NCI-H446 (cell line): ENCODE measurements around the gene ZNRF2.
"Not testable (repeated sequence)": the region's sequence is repeated elsewhere in the genome, so short reads cannot be mapped to it uniquely, and the experiment has no call there.

Source experiments
- DNase-seq, 2 experiments: peaks; one replicate each; lab custom pipeline; 2025; lab: John Stamatoyannopoulos, UW

ZNRF2 gene

GRCh38 chr7:30260246-30260768, 24.1 kb upstream of the ZNRF2 start:
- DNase-seq: no peak

GRCh38 chr7:30263090-30263710, 21.2 kb upstream of the ZNRF2 start:
- DNase-seq: no peak

DNA sequence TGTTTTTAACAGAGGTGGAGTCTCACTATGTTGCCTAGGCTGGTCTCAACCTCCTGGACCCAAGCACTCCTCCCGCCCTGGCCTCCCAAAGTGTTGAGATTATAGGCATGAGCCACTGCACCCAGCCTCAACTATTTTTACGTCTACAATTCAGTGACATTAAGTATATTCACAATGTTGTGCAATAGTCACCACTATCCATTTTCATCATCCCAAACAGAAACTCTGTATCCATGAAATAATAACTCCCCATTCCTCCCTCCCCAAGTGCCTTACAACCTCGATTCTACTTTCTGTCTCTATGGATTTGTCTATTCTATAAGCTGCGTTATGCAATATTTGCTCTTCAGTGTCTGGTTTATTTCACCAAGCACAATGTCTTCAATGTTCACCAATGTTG, 20.3 kb upstream of the ZNRF2 start:
- DNase-seq: no peak

- not testable (repeated sequence) for DNase-seq
Observed at GRCh38 chr7:30265189-30265588, 19.2 kb upstream of the ZNRF2 start.

DNA sequence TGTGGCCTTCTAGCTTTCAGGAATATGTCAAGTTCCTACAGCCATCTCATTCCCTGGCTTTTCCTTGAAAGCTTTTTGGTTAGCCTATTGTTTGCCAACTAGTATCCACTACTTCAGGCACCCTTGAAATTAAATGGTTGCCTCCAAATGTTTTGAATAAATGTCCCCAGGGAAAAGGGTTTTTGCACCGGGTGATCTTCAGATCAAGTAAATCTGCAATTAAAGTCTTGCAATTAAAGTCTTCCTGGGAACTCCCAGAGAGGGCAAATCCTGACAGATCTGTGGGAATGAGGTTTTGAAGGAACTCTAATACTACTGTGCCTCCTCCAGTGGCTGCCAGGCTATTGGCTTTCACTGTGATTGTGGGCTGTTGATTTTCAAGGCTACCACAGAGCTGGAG, 17.7 kb upstream of the ZNRF2 start:
- no peak for DNase-seq

- no peak for DNase-seq
Observed at GRCh38 chr7:30268586-30268985, 15.8 kb upstream of the ZNRF2 start.

DNA sequence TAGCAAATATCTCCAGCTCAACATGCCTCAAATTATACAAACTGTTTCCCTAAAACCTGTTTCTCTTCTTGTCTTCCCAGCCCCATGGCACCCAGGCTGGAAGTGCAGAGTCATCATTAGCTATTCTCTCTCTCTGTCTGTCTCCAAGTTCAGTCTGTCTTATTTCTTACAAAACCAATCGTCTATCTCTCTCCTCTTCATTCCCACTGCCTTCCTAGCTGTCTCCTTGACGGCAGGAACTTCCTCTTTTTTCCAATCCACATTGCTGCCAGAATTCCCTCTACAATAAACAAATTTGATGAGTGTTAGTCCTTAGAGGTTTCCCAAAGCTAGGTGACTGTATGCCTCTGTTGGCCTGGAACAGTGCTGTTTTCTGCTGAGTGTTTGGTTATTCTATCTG, 14.9 kb upstream of the ZNRF2 start:
- no peak for DNase-seq

DNA sequence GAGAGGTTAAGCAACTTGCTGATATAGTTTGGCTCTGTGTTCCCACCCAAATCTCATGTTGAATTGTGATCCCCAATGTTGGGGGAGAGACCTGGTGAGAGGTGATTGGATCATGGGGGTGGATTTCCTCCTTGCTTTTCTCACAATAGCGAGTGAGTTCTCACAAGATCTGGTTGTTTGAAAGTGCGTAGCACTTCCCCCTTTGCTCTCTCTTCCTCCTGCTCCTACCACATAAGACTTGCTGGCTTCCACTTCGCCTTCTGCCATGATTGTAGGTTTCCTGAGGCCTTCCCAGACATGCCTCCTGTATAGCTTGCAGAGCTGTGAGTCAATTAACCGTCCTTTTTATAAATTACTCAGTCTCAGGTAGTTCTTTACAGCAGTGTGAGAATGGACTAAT, 13.5 kb upstream of the ZNRF2 start:
- DNase-seq: no peak

- no peak for DNase-seq
Observed at GRCh38 chr7:30272126-30272525, 12.3 kb upstream of the ZNRF2 start.

DNA sequence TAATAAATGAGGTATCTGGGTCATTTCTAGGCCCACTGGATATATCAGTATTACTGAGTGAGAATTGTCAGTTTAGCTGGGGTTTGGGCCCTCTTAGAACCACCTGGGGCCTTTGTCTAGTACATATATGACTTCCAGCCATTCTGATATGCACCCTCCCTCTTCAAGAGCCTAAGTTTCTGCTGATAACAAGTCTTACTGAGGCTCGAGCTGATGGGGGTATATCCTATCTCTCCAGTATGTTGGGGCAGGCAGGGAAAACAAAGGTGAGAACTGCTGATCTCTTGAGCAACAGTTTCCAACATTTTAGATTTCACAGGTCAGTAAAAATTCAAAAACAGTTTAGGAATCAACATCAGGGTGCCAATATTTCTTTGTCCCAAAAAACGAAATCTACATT, 10.8 kb upstream of the ZNRF2 start:
- DNase-seq: no peak

DNA sequence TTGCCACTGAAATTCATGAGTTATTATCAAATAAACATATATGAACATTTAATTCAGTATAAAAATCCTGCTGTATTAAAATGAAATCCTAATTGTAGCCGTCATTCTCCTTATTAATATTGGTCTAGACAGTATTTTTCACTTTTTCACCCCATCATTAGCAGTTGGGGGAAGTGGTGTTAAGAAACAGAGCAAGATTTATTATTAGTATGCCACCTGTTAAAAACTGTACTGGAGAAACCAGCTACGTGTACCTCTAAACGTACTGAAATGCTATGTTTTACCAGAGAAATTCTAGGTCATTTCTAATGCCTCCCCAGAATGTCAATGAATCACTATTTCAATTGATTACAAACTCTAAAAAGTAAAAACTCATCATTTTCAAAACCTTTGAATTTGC, 9.8 kb upstream of the ZNRF2 start:
- DNase-seq: no peak

DNA sequence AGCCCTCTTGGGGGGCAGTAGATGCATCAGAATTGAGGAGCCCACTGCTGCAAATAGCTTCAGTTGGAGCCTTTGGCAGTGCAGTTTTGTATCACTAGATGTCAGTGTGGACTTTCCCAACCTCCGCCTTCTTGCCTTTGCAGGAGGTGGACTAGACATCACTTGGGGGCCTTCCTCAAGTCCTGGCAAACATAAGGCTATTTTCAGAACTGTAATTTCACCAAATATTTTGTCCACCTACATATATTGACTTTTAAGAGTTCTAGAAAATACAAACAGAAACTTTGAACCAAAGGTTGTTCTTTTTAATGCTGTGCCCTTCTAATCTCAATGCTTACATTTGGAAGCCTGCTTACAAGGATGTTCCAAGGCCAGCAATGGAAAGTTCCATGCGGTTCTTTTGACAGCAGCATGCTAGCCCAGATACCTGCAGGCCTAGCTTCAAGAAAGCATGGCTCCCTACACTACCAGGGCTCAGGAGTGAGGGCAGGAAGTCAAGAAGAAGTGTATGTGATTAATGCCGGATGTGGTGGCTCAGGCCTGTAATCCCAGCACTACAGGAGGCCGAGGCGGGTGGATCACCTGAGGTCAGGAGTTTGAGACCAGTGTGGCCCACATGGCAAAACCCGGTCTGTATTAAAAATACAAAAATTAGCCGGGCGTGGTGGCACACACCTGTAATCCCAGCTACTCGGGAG, 8.0 kb upstream of the ZNRF2 start:
- DNase-seq: peak; percentile 47 to 70

DNA sequence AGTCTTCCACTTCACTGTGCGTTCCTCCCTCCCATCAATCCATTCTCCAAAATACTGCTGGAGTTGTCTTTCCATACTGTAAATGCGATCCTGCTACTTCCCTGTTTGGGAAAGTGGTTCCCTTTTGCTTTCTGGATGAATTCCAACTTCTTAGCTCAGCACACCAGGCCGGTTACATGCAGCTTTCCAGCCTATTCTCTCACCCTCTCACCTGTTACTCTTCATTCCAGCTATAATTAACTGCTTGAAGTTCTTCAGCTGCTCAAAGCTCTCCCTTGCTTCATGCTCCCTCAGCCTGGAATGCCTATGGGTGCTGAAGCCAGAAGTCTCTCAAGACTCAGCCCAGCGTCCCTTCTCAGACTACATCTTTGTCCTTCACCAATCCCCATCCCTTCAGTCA, 6.0 kb upstream of the ZNRF2 start:
- peak in 1 of 2 experiments; percentile 29 for DNase-seq

DNA sequence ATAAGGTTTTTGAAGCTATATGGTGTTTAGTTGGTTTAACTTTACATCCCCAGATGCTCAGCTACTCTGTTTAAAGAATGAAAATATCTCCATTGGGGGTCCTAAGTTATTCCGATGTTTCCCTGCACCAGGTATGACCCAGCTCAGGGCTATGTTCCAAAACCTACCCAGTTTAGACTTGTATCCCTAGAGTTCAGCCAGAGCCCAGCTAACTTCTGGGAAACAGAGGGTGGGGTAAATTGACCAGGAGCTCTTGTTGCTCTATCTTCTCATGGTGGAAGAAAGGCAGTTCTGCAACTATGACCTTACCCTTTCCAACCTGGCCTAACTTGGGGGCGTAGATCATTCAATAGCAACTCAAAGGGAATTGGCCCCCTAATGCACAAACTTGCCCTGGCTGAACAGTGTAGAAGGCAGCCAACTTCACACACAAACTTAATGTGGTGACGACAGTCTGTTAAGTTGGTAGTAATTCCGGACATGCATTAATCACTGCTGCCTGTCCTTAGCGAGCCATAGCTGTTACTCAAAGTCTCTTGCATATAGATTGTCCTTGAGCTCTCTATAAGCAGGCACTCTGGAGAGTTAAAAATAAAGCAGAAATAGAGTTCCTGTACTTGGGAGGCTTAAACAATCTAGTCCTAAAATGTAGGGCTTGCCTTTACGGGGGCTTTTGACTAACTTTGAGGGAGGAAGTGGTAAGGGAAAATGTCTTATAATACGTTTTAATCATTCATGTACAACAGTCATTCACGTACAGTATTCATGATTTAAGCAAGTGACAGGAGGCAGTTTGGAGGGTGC, 5.3 kb upstream of the ZNRF2 start:
- DNase-seq: no peak

- DNase-seq: no peak
Observed at GRCh38 chr7:30279653-30279904, 4.8 kb upstream of the ZNRF2 start.

DNA sequence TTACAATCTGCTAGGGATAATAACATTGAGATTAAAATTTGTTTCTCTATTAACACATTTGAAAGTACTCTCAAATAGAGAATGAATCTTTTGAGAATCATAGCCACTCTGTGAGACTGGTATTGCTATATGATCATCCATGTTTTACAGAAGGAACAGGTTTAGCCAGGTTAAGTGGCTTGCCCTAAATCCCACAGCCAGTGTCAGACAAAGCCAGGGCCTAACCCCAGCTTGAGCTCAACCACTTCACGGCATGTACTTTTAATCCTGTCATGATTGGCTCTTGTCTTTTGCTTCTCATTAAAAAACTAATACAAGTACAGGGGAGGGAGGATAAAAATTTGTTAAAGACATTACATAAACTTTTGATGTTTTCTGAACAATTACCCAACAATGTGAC, 3.8 kb upstream of the ZNRF2 start:
- DNase-seq: no peak

- no peak for DNase-seq
Observed at GRCh38 chr7:30281263-30281662, 3.1 kb upstream of the ZNRF2 start.

DNA sequence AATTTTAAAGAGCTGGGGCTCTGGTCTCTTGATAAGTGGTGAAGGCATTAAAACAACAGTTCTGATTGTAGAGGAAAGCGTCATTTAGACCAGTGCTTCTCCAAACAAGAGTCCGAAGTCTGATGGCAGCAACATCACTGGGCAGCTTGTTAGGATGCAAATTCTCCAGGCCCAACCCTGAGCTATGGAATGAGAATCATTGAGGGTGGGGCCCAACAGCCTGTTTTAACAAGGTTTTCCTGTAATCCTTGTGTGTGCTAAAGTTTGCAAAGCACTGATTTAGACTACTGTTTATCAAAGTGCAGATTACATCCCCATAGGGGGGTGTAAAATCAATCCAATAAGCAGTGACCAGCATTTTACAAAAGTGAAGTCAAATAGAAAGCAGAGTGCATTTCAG, 2.6 kb upstream of the ZNRF2 start:
- no peak for DNase-seq

GRCh38 chr7:30282735-30283134, 1.7 kb upstream of the ZNRF2 start:
- no peak for DNase-seq

- peak in 1 of 2 experiments; percentile 64 for DNase-seq
Observed at GRCh38 chr7:30285067-30285535, 704 bp downstream of the ZNRF2 start.

GRCh38 chr7:30285536-30286284, 1.3 kb downstream of the ZNRF2 start:
- DNase-seq: peak in 1 of 2 experiments; percentile 32

DNA sequence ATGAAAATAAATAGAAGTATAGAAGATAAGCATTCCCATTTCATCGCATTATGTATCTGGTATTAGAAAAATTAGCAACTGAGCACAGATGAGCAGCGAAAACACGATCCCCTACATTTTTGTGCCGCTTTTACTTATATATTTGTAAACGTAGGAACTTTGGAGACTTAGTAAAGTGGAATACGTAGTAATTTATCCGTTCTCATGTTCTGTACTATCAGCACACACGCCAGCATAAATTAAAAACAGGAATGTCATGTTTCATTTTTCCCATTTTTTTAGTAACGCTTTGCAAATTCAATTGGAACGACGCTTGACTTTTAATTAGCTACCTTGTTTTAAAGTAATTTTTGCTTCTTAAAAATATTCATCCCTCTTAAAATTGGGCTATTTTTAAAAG, 2.4 kb downstream of the ZNRF2 start:
- no peak for DNase-seq
